HepG2 (cell line): ENCODE results near the gene MAPK14. TPM values are rescaled to one million over a fixed set of nuclear protein-coding genes. Genes with fewer than 3 reads are reported as not detected.
A peak's percentile ranks its signal among the peaks of the same experiment; 100 is the strongest.

Source experiments
- DMAP1 ChIP-seq: IDR thresholded peaks from 2 replicates; pipeline ENCODE4 v1.6.1; 2016
- DR1 ChIP-seq: sonication (generic); formaldehyde crosslinking; IDR thresholded peaks from 2 replicates; pipeline ENCODE4 v1.8.0; 2021; ENCODE audit warnings: mild to moderate bottlenecking, missing genetic modification reagents, inconsistent platforms
- ETV6 ChIP-seq: sonication (generic); formaldehyde crosslinking; conservative IDR thresholded peaks from 2 replicates; pipeline ENCODE4 v1.4.0; 2020; ENCODE audit warnings: missing genetic modification reagents
- EZH2 ChIP-seq: conservative IDR thresholded peaks from 2 replicates; pipeline ENCODE4 v1.6.1; 2012; ENCODE audit warnings: mild to moderate bottlenecking, low read depth, low read length, moderate library complexity
- FOSL2 ChIP-seq: sonication (generic); formaldehyde crosslinking; IDR thresholded peaks from 2 replicates; pipeline ENCODE4 v1.4.0; 2020; ENCODE audit warnings: missing genetic modification reagents
- GATAD1 ChIP-seq: IDR thresholded peaks from 2 replicates; pipeline ENCODE4 v1.6.1; 2016; ENCODE audit warnings: missing genetic modification reagents, missing compliant biosample characterization
- GLI4 ChIP-seq: sonication (generic); formaldehyde crosslinking; IDR thresholded peaks from 2 replicates; pipeline ENCODE4 v1.5.1; 2020; ENCODE audit warnings: missing genetic modification reagents, mild to moderate bottlenecking, moderate library complexity, borderline replicate concordance
- GPBP1L1 ChIP-seq: sonication (generic); formaldehyde crosslinking; IDR thresholded peaks from 2 replicates; pipeline ENCODE4 v1.5.0; 2020; ENCODE audit warnings: mild to moderate bottlenecking, missing genetic modification reagents
- HMG20A ChIP-seq: IDR thresholded peaks from 2 replicates; pipeline ENCODE4 v1.6.1; 2016; ENCODE audit warnings: borderline replicate concordance
- HOXA9 ChIP-seq: sonication (generic); formaldehyde crosslinking; IDR thresholded peaks from 2 replicates; pipeline ENCODE4 v1.8.1; 2022; ENCODE audit warnings: missing genetic modification reagents, mild to moderate bottlenecking, moderate library complexity, borderline replicate concordance
- KDM5A ChIP-seq: fragments of 200-600 bp; sonication (generic); IDR thresholded peaks from 2 replicates; pipeline ENCODE4 v1.7.0; 2018; ENCODE audit warnings: antibody characterized with exemption, mild to moderate bottlenecking, low read length, borderline replicate concordance
- NFAT5 ChIP-seq: sonication (generic); formaldehyde crosslinking; IDR thresholded peaks from 2 replicates; pipeline ENCODE4 v1.4.0; 2020; ENCODE audit warnings: missing genetic modification reagents
- PAF1 ChIP-seq: IDR thresholded peaks from 2 replicates; pipeline ENCODE4 v1.6.1; 2016; ENCODE audit warnings: missing genetic modification reagents, missing compliant biosample characterization
- PHB2 ChIP-seq: fragments of 450-650 bp; IDR thresholded peaks from 2 replicates; pipeline ENCODE4 v1.6.1; 2018; ENCODE audit not compliant: partially characterized antibody
- TARDBP ChIP-seq: sonication (generic); formaldehyde crosslinking; IDR thresholded peaks from 2 replicates; pipeline ENCODE4 v1.8.0; 2022; ENCODE audit warnings: mild to moderate bottlenecking, missing genetic modification reagents
- TEAD3 ChIP-seq: optimal IDR thresholded peaks from 2 replicates; pipeline ENCODE3; 2016; ENCODE audit warnings: borderline replicate concordance
- ZNF101 ChIP-seq: sonication (generic); formaldehyde crosslinking; IDR thresholded peaks from 2 replicates; pipeline ENCODE4 v1.4.0; 2020; ENCODE audit warnings: mild to moderate bottlenecking, low read depth, missing genetic modification reagents, borderline replicate concordance
- ZNF124 ChIP-seq: sonication (generic); formaldehyde crosslinking; IDR thresholded peaks from 2 replicates; pipeline ENCODE4 v1.4.0; 2020; ENCODE audit warnings: missing genetic modification reagents
- ZNF3 ChIP-seq: IDR thresholded peaks from 2 replicates; pipeline ENCODE4 v1.7.0; 2017; ENCODE audit warnings: inconsistent platforms
- ZNF589 ChIP-seq: sonication (generic); formaldehyde crosslinking; conservative IDR thresholded peaks from 2 replicates; pipeline ENCODE4 v1.8.0; 2022; ENCODE audit warnings: mild to moderate bottlenecking, moderate library complexity, missing genetic modification reagents
- ZNF674 ChIP-seq: sonication (generic); formaldehyde crosslinking; IDR thresholded peaks from 2 replicates; pipeline ENCODE4 v1.5.0; 2020; ENCODE audit warnings: low read depth, mild to moderate bottlenecking, missing genetic modification reagents
- ZNF703 ChIP-seq: sonication (generic); formaldehyde crosslinking; IDR thresholded peaks from 2 replicates; pipeline ENCODE4 v1.5.1; 2020; ENCODE audit warnings: missing genetic modification reagents, mild to moderate bottlenecking, moderate library complexity, borderline replicate concordance
- polyA plus RNA-seq, 8 experiments: library from polyadenylated mRNA; depleted of rRNA in 3 of 8; stranded (reverse) in 7 of 8; unstranded in 1 of 8; fragments of >200 nt; fragmentation: Illumina TruSeq in 4 of 8; extraction: Trizol in 4 of 8; gene quantifications; 2 replicates each; pipeline versions ENCODE4 v1.2.1 to v1.2.3, GENCODE V29; 2011 to 2016; ENCODE audit warnings: low read depth in 4 of 8, missing spikeins in 1 of 8, mixed read lengths in 1 of 8; ENCODE audit not compliant: insufficient read depth in 1 of 8
- total RNA-seq, 5 experiments: library from RNA; depleted of rRNA; stranded (reverse); fragments of >200 nt; fragmentation: Illumina TruSeq; extraction: Trizol; gene quantifications; 2 replicates each; pipeline ENCODE4 v1.2.3, GENCODE V29; 2016; ENCODE audit warnings: low read depth in 1 of 5

The MAPK14 gene
- total and polyA plus RNA-seq, 2 of the 13 experiments (the other 11 are each of a cell fraction or from before 2014, with no cell fraction given): 66.3 to 67.3 TPM

GRCh38 chr6:36027501-36028087, at the start of gene MAPK14 (continued):
- TF ChIP-seq NFAT5: peak; percentile 8; the same call in 1 of the 2 replicates
- no peak for TF ChIP-seq EZH2
- peak; percentile 88 for TF ChIP-seq GATAD1 (CRISPR knock-in tag)
- TF ChIP-seq GLI4 (CRISPR knock-in tag): no peak
- TF ChIP-seq GPBP1L1 (CRISPR knock-in tag): no peak
- no peak for TF ChIP-seq ZNF101 (CRISPR knock-in tag)
- TF ChIP-seq ZNF703: no peak
- TF ChIP-seq DR1 (CRISPR knock-in tag): peak; percentile 74
- TF ChIP-seq ETV6 (CRISPR knock-in tag): peak; percentile 87; the same call in 1 of the 2 replicates
- peak; percentile 73; the same call in 1 of the 2 replicates for TF ChIP-seq KDM5A
- peak; percentile 54 for TF ChIP-seq DMAP1
- TF ChIP-seq HMG20A (CRISPR knock-in tag): peak; percentile 55
- TF ChIP-seq ZNF124 (CRISPR knock-in tag): peak; percentile 94
- TF ChIP-seq FOSL2 (CRISPR knock-in tag): peak; percentile 48
- TF ChIP-seq PAF1 (CRISPR knock-in tag): no peak
- TF ChIP-seq ZNF674: no peak
- TF ChIP-seq HOXA9 (CRISPR knock-in tag): no peak; the same call in 1 of the 2 replicates
- TF ChIP-seq ZNF3 (CRISPR knock-in tag): no peak
- peak; percentile 88 for TF ChIP-seq TARDBP
- TF ChIP-seq PHB2: no peak
- TF ChIP-seq ZNF589 (CRISPR knock-in tag): 0 out of 2 replicates have a peak, but pooled peaks have one; percentile 13
- peak; percentile 93 for TF ChIP-seq TEAD3 (CRISPR knock-in tag)
